ENCODE results near the gene VPS13D.

GRCh38 chr1:12537294-12537693 is 307.5 kb downstream of the VPS13D start:
- TF ChIP-seq CTCF (IDR thresholded peaks at IDR 0.05) = no peak
- TF ChIP-seq EP300 (IDR thresholded peaks at IDR 0.05) = no peak
- no peak for TF ChIP-seq POLR2A (IDR thresholded peaks at IDR 0.05)
- no peak for TF ChIP-seq POLR2AphosphoS5 (IDR thresholded peaks at IDR 0.05)
